NCI-H69 (cell line): Measurements from ENCODE around the gene ZNG1F.
"Not testable (repeated sequence)": the region's sequence is repeated elsewhere in the genome, so short reads cannot be mapped to it uniquely, and the experiment has no call there.

ENCODE experiments used
- DNase-seq: peaks from one replicate; lab custom pipeline; 2025; lab: John Stamatoyannopoulos, UW

The ZNG1F gene

DNA sequence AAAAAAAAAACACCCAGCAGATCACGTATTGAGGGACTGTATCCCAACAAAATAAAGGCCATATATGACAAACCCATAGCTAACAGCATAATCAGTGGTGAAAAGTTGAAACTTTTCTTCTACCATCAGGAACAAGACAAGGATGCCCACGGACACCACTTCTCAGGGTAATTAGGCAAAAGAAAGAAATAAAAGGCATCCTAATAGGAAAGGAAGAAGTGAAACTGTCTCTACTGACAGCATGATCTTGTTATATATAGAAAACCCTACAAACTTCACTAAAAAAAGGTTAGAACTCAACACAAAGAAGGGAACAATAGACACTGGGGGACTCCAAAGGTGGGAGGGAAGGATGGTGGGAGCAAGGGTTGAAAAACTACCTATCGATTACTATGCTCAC, 102.9 kb downstream of the ZNG1F start:
- not testable (repeated sequence) for DNase-seq

DNA sequence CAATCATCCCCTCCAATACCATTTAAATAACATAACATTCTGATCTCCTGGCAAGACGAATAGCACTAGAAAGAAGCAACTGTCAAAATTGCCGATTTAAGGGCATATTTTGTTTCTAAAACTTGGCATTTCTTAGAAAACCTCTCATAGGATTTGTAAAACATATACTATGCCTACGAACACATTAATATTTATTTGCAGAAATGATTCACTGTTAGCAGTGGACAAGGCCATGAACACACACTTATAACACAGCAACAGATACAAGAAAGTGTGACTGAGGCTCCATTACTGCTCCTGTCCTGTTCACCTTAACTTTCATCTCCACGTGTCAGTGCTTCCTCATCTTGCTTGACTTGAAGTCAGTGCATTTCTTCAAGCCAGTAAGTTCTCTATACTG, 106.8 kb downstream of the ZNG1F start:
- not testable (repeated sequence) for DNase-seq
